Right lobe of liver (tissue), 6 donors: ENCODE measurements around the gene SLC38A8. TPM values are rescaled to one million over a fixed set of nuclear protein-coding genes. Genes with fewer than 3 reads are reported as not detected.

Experiments
- ATAC-seq, 4 donors: fragments of 200-7000 bp; cut with Tn5 transposase; one replicate each; pipeline ENCODE4 v1.9.1; 2020; ENCODE audit warnings: mild to moderate bottlenecking in 4 of 4, moderate library complexity in 4 of 4
- DNase-seq, 3 donors: peaks; one replicate each; pipeline ENCODE4 v3.0.0-alpha.2; 2020
- H3K27ac ChIP-seq, 3 donors: fragments of 200-600 bp; one replicate each; pipeline ENCODE4 v1.8.0; 2022
- H3K27me3 ChIP-seq, 2 donors: fragments of 200-600 bp; one replicate each; pipeline ENCODE4 v1.8.0; 2022
- H3K36me3 ChIP-seq, 4 donors: fragments of 200-600 bp; sonication (generic) in 1 of 4; one replicate each; pipeline versions ENCODE4 v1.5.1 to v1.8.0; 2017 to 2022; ENCODE audit warnings: control low read depth in 1 of 4
- H3K4me1 ChIP-seq, 4 donors: fragments of 200-600 bp; sonication (generic) in 1 of 4; one replicate each; pipeline versions ENCODE4 v1.5.1 to v1.8.0; 2017 to 2022; ENCODE audit warnings: control low read depth in 1 of 4
- H3K4me3 ChIP-seq, 3 donors: fragments of 200-600 bp; one replicate each; pipeline ENCODE4 v1.8.0; 2022
- H3K9me3 ChIP-seq, 4 donors: fragments of 200-600 bp; sonication (generic) in 1 of 4; one replicate each; pipeline versions ENCODE4 v1.5.1 to v1.8.0; 2017 to 2022; ENCODE audit warnings: control low read depth in 1 of 4
- POLR2A ChIP-seq: fragments of 450-650 bp; IDR thresholded peaks from one replicate; pipeline ENCODE4 v1.6.1; 2017; ENCODE audit warnings: antibody characterized with exemption, mild to moderate bottlenecking
- WGBS: methylation state at CpG from one replicate; pipeline ENCODE4 v1.1.6; 2018; ENCODE audit warnings: low coverage, low lambda C conversion rate; ENCODE audit not compliant: insufficient coverage; ENCODE audit errors: missing lambda C conversion rate; 5-methylcytosine and 5-hydroxymethylcytosine counted together
- intact Hi-C, 2 donors: fragments of 100-400 bp; cut with DNase I; formaldehyde crosslinking; loops; one replicate each; pipeline versions ENCODE4 v1.11.2 to v1.14.1; 2022
- total RNA-seq, 6 experiments: library from RNA; depleted of rRNA in 2 of 6; stranded (reverse); fragments of >200 nt in 2 of 6; fragmentation: NEBNext Ultra II Directional in 3 of 6; extraction: Animal tissue kit (Norgen Biotek cat#: 25700) in 3 of 6; gene quantifications; one replicate each; pipeline versions ENCODE4 v1.1.0 to v1.2.4, GENCODE V29; 2016 to 2023
- TF ChIP-seq, protein P1 (sequence below), 4 donors: fragments of 200-600 bp in 3 of 4; fragments of 450-650 bp in 1 of 4; IDR thresholded peaks; one replicate each; pipeline versions ENCODE4 v1.5.1 to v1.8.0; 2016 to 2022; ENCODE audit warnings: antibody characterized with exemption in 4 of 4, mild to moderate bottlenecking in 2 of 4
- donor health status: DM: no; HTN: yes; CAD: no.
- donor health status: DM: no; HTN: no; CAD: no.
- donor health status: DM: no; HTN: no; CAD: no.
- donor health status: DM: no; HTN: yes; CAD: no.
- donor health status: DM: no; HTN: yes; CAD: no.

SLC38A8 gene
- total RNA-seq, 6 experiments from 2014 or later, result not detected

- Histone ChIP-seq H3K4me1 (no peaks in the 10 kb centered on the region), H3K9me3 (no peaks in the 10 kb centered on the region), H3K4me3 (no peak overlapping the region), H3K27ac (no peak overlapping the region), H3K36me3 (peaks cover 0 to 57% (median 29%) of the 10 kb centered on the region in 4 donors), H3K27me3 (no peaks in the 10 kb centered on the region)
- TF ChIP-seq, protein P1, sequence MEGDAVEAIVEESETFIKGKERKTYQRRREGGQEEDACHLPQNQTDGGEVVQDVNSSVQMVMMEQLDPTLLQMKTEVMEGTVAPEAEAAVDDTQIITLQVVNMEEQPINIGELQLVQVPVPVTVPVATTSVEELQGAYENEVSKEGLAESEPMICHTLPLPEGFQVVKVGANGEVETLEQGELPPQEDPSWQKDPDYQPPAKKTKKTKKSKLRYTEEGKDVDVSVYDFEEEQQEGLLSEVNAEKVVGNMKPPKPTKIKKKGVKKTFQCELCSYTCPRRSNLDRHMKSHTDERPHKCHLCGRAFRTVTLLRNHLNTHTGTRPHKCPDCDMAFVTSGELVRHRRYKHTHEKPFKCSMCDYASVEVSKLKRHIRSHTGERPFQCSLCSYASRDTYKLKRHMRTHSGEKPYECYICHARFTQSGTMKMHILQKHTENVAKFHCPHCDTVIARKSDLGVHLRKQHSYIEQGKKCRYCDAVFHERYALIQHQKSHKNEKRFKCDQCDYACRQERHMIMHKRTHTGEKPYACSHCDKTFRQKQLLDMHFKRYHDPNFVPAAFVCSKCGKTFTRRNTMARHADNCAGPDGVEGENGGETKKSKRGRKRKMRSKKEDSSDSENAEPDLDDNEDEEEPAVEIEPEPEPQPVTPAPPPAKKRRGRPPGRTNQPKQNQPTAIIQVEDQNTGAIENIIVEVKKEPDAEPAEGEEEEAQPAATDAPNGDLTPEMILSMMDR (IDR thresholded peaks at IDR 0.05), result no peak
- no peak for TF ChIP-seq POLR2A
- DNase-seq, result peak in 1 of 3 donors; percentile 51
- WGBS, result 74% methylated on average over 13 of the region's 36 CpGs
- ATAC-seq, result peak; percentile 2 to 4 (median 2)
- intact Hi-C loops, result loop anchor here in 1 of 2 donors (10.0 kb wide), 1 partner anchor 99 kb away; no protein-coding TSS in a partner anchor
These were observed 77.0 kb downstream of the SLC38A8 start for GRCh38 chr16:83965444-83966152.

DNA sequence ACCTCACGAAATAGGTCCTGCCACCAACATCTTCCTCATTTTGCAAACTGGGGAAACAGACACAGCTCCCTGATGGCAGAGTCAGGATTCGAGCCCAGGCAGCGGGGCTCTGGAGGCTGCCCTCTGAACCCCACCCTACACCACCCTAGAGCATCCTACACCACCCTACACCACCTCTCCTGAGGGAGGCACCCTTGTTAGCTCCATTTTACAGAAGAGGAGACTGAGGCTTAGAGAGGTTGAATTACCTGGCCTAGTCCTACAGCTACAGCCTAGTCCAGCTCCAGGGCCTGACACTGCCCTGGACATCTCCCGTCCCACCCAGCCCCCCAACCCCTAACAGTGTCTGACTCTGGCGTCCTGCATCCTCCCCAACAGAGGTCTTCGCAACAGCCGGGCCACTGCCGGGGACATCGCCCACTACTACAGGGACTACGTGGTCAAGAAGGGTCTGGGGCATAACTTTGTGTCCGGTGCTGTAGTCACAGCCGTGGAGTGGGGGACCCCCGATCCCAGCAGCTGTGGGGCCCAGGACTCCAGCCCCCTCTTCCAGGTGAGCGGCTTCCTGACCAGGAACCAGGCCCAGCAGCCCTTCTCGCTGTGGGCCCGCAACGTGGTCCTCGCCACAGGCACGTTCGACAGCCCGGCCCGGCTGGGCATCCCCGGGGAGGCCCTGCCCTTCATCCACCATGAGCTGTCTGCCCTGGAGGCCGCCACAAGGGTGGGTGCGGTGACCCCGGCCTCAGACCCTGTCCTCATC lies 77.7 kb downstream of the SLC38A8 start:
- no peaks in the 10 kb centered on the region for H3K9me3 ChIP-seq
- ATAC-seq, result peak; percentile 3 to 23 (median 8)
- 90% methylated on average over 2 of the region's 26 CpGs for WGBS
- TF ChIP-seq, protein P1 (IDR thresholded peaks at IDR 0.05), result no peak
- no peak for TF ChIP-seq POLR2A
- DNase-seq, result peak in 1 of 3 donors; percentile 56
- no peaks in the 10 kb centered on the region for H3K4me1 ChIP-seq
- H3K27me3 ChIP-seq, result no peaks in the 10 kb centered on the region
- no peak overlapping the region for H3K27ac ChIP-seq
- intact Hi-C loops, result loop anchor here in 1 of 2 donors (10.0 kb wide), 1 partner anchor 100 kb away; no protein-coding TSS in a partner anchor
- H3K4me3 ChIP-seq, result no peak overlapping the region
- H3K36me3 ChIP-seq, result peaks cover 0 to 64% (median 34%) of the 10 kb centered on the region in 4 donors

- ATAC-seq, result no peak
- H3K4me1 ChIP-seq, result no peaks in the 10 kb centered on the region
These were observed 79.1 kb downstream of the SLC38A8 start for GRCh38 chr16:83963277-83964119.

More at GRCh38 chr16:83963277-83964119, 79.1 kb downstream of the SLC38A8 start:
- H3K9me3 ChIP-seq, result no peaks in the 10 kb centered on the region
- H3K27me3 ChIP-seq, result no peaks in the 10 kb centered on the region
- intact Hi-C loops, result loop anchor here in 1 of 2 donors (10.0 kb wide), 1 partner anchor 101 kb away; no protein-coding TSS in a partner anchor
- peak in 1 of 3 donors; percentile 46 for DNase-seq
- peaks cover 0 to 77% (median 43%) of the 10 kb centered on the region in 4 donors for H3K36me3 ChIP-seq
- 71% methylated on average over 17 of the region's 22 CpGs for WGBS
- no peak for TF ChIP-seq POLR2A
- TF ChIP-seq, protein P1 (IDR thresholded peaks at IDR 0.05), result no peak
- H3K27ac ChIP-seq, result no peak overlapping the region
- H3K4me3 ChIP-seq, result no peak overlapping the region
